HFFc6 (cell line): ENCODE data around the gene SLC45A3. TPM values are rescaled to one million over a fixed set of nuclear protein-coding genes. Genes with fewer than 3 reads are reported as not detected.

Source experiments
- DNase-seq: peaks from one replicate; pipeline ENCODE4 v3.0.0-alpha.2; 2018
- H3K27ac Mint-ChIP-seq: 2 replicates; pipeline ENCODE4 v1.8.0; 2020; ENCODE audit warnings: mild to moderate bottlenecking, mixed read lengths
- H3K27me3 Mint-ChIP-seq: 2 replicates; pipeline ENCODE4 v1.8.0; 2021; ENCODE audit warnings: mild to moderate bottlenecking, moderate library complexity, mixed read lengths; ENCODE audit not compliant: insufficient read depth
- H3K36me3 Mint-ChIP-seq: 2 replicates; pipeline ENCODE4 v1.8.0; 2021; ENCODE audit warnings: low read depth, mixed read lengths
- H3K4me1 Mint-ChIP-seq: 2 replicates; pipeline ENCODE4 v1.8.0; 2020; ENCODE audit warnings: low read depth, mixed read lengths
- H3K4me3 Mint-ChIP-seq: 2 replicates; pipeline ENCODE4 v1.8.0; 2020; ENCODE audit warnings: mild to moderate bottlenecking, moderate library complexity, mixed read lengths
- H3K9me3 Mint-ChIP-seq: 2 replicates; pipeline ENCODE4 v1.8.0; 2020; ENCODE audit warnings: mild to moderate bottlenecking, mixed read lengths
- total RNA-seq, 6 experiments: library from RNA; stranded (reverse); fragmentation: NEBNext Ultra II Directional; extraction: Animal tissue kit (Norgen Biotek cat#: 25700); gene quantifications; 2 replicates in 1 of 6; 3 replicates in 5 of 6; pipeline ENCODE4 v1.2.3, GENCODE V29; 2021
- TF ChIP-seq, protein P1 (sequence below): fragments of 200-600 bp; sonication (generic); IDR thresholded peaks from 2 replicates; pipeline ENCODE4 v1.5.0; 2021; ENCODE audit warnings: antibody characterized with exemption, mild to moderate bottlenecking

The SLC45A3 gene
- total RNA-seq, 6 experiments from 2014 or later = 1.1 to 2.4 (median 1.4) TPM

DNA sequence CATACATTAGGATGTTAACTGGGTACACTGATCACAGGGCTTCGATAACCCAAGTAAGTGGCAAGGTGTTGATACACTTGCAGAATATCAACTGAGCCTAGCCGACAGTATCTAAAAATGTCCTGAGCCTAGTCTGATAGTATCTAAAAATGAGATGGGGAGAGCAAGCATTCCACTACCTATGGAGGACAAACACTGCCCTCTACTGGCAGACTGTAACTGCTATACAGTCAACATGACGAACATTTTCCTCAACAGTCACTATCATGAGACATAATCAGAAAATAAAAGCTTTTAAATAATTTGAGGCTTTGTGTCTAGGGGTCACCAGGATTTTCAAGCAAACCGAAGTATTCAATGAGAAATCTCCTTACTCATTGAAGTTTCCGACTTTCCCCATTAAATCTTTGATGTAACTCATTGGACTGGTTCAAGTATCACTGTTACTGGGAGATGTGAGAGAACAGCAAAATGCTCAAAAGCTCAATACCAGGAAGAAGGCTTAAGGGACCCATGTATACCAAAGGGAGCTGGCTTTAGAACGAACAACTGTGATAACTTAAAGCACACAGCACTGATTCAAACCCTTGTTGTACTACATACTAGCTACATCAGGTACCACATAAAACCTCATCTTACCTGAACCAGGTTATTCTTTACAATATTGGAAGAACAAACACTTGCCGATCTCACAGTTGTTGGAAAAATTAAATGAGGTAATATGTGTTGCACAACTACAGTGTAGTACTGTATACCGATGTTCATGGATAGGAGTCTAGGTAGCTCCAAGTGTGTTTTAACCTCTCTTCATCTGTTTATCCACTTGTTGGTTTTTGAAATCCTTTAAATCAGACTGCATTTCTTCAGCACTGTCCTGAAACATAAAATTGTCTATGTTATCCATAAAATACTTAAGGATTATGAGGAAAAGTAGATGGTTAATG is 31.1 kb upstream of the SLC45A3 start:
- peak overlapping the region; percentile 66 for H3K27ac Mint-ChIP-seq
- no peak overlapping the region for H3K4me3 Mint-ChIP-seq
- H3K9me3 Mint-ChIP-seq = no peaks in the 10 kb centered on the region
- peak; percentile 82 for DNase-seq
- TF ChIP-seq, protein P1, sequence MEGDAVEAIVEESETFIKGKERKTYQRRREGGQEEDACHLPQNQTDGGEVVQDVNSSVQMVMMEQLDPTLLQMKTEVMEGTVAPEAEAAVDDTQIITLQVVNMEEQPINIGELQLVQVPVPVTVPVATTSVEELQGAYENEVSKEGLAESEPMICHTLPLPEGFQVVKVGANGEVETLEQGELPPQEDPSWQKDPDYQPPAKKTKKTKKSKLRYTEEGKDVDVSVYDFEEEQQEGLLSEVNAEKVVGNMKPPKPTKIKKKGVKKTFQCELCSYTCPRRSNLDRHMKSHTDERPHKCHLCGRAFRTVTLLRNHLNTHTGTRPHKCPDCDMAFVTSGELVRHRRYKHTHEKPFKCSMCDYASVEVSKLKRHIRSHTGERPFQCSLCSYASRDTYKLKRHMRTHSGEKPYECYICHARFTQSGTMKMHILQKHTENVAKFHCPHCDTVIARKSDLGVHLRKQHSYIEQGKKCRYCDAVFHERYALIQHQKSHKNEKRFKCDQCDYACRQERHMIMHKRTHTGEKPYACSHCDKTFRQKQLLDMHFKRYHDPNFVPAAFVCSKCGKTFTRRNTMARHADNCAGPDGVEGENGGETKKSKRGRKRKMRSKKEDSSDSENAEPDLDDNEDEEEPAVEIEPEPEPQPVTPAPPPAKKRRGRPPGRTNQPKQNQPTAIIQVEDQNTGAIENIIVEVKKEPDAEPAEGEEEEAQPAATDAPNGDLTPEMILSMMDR = peak; percentile 97
- peaks cover 28% of the 10 kb centered on the region for H3K36me3 Mint-ChIP-seq
- no peaks in the 10 kb centered on the region; the same call in 1 of the 2 replicates for H3K27me3 Mint-ChIP-seq
- H3K4me1 Mint-ChIP-seq = peaks cover 49% of the 10 kb centered on the region

DNA sequence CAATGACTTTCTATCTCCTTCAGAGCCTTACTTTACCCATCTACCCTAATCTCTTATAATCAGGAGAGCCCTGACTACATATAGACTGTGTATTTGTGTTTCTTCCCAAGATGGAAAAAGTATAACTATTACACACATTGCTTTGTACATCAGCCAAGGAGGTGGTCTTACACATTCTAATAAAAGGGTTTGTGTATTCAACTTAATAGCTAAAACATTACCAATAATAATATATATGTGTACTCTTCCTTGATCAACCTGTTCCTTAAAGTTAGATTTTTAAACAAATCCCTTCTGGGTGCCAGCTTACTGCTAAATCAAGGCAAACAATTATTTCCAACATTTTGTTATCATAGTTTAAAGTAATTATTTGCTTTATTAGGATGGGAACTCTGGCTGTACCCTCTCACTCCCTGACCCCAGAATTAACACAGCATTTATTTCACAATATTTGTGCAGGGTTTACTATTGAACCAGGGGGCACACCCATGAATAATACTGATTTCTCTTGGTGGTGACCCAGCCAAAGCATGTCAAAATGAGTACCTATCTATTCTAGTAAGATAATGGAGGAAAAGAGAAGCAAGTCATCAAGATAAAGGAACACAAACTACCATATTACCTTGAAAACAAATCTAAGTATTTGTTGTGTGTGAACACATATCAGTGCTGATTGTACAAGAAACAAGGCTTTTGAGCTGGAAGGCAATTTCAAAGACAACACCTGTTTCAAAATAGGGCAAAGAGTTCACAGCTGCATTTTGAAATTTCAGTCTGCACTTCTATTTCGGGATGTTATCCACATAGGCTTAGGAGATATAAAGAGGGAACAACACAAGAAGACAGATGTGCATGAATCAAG is 30.1 kb upstream of the SLC45A3 start:
- Mint-ChIP-seq H3K27me3 (no peaks in the 10 kb centered on the region; the same call in 1 of the 2 replicates), H3K4me3 (no peak overlapping the region), H3K4me1 (peaks cover 46% of the 10 kb centered on the region), H3K27ac (peak overlapping the region; percentile 66; the same call in 1 of the 2 replicates), H3K9me3 (no peaks in the 10 kb centered on the region), H3K36me3 (peaks cover 18% of the 10 kb centered on the region)
- TF ChIP-seq, protein P1 = no peak
- DNase-seq = no peak

DNA sequence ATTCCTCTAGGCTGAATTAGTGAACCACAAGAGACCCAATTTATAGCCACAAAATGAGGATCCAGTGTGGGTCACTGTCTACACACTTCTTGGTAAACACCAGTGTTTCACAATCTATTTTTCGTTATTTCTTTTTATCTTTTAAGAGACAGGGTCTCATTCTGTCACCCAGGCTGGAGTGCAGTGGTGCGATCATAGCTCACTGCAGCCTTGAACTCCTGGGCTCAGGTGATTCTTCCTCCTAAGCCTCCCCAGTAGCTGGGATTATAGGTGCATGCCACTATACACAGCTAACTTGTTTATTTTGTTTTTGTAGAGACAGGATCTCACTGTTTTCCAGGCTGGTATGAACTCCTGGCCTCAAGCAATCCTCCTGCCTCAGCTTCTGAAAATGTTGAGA is 29.3 kb upstream of the SLC45A3 start:
- no peak for DNase-seq
- H3K36me3 Mint-ChIP-seq = 0 out of 2 replicates have a peak, but pooled peaks cover 11% of the 10 kb centered on the region
- TF ChIP-seq, protein P1 = no peak
- peaks cover 38% of the 10 kb centered on the region for H3K4me1 Mint-ChIP-seq
- H3K27ac Mint-ChIP-seq = 0 out of 2 replicates have a peak overlapping the region, but pooled peaks have one; percentile 29
- no peak overlapping the region for H3K4me3 Mint-ChIP-seq
- no peaks in the 10 kb centered on the region for H3K27me3 Mint-ChIP-seq
- no peaks in the 10 kb centered on the region for H3K9me3 Mint-ChIP-seq

DNA sequence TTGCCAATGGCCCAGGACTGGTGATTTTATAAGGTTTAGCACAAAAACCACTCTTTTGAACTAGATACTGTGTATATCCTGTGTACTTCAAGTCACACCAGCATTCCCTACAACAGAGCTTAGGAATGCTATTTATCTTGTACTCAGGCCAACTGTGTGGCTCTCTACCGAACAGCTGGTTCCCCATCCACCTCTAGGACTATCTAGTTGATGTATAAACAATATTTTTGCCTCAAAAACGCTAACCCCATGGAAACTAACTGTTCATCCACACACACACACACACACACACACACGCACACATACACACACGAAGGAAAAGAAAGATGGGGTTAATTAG is 28.7 kb upstream of the SLC45A3 start:
- H3K4me1 Mint-ChIP-seq = peaks cover 32% of the 10 kb centered on the region
- DNase-seq = peak; percentile 47
- TF ChIP-seq, protein P1 = no peak
- H3K36me3 Mint-ChIP-seq = 0 out of 2 replicates have a peak, but pooled peaks cover 10% of the 10 kb centered on the region
- H3K9me3 Mint-ChIP-seq = no peaks in the 10 kb centered on the region
- peak overlapping the region; percentile 14; the same call in 1 of the 2 replicates for H3K27ac Mint-ChIP-seq
- H3K4me3 Mint-ChIP-seq = no peak overlapping the region
- H3K27me3 Mint-ChIP-seq = no peaks in the 10 kb centered on the region
